ENCODE measurements around the gene ELFN1. TPM values are rescaled to one million over a fixed set of nuclear protein-coding genes. Genes with fewer than 3 reads are reported as not detected.
"Not testable (repeated sequence)": the region's sequence is repeated elsewhere in the genome, so short reads cannot be mapped to it uniquely, and the experiment has no call there.

The ELFN1 gene
- total RNA-seq, 1 donor from 2014 or later, result 2.4 TPM

- intact Hi-C loops (cut with DNase I), result no loop called here
- ATAC-seq (no peak), DNase-seq (ENCODE audit: low spot score) (no peak)
Observed at GRCh38 chr7:1716263-1717094, 46.4 kb downstream of the ELFN1 start.

GRCh38 chr7:1717095-1717483 lies 47.0 kb downstream of the ELFN1 start:
- DNase-seq (ENCODE audit: low spot score) (no peak), ATAC-seq (no peak)
- intact Hi-C loops (cut with DNase I), result no loop called here

- intact Hi-C loops (cut with DNase I), result no loop called here
- ATAC-seq (no peak), DNase-seq (ENCODE audit: low spot score) (no peak)
Observed at GRCh38 chr7:1717903-1718676, 48.0 kb downstream of the ELFN1 start.

GRCh38 chr7:1718850-1719249 lies 48.8 kb downstream of the ELFN1 start:
- DNase-seq (ENCODE audit: low spot score); intact Hi-C loops (cut with DNase I); ATAC-seq: not testable (repeated sequence)

- ATAC-seq; intact Hi-C loops (cut with DNase I); DNase-seq (ENCODE audit: low spot score): not testable (repeated sequence)
Observed at GRCh38 chr7:1719256-1719655, 49.2 kb downstream of the ELFN1 start.

GRCh38 chr7:1719913-1720312 lies 49.8 kb downstream of the ELFN1 start:
- intact Hi-C loops (cut with DNase I), result no loop called here
- ATAC-seq (no peak), DNase-seq (ENCODE audit: low spot score) (no peak)

GRCh38 chr7:1720326-1720725 lies 50.2 kb downstream of the ELFN1 start:
- ATAC-seq, result no peak
- DNase-seq (ENCODE audit: low spot score), result no peak
- intact Hi-C loops (cut with DNase I), result no loop called here

- DNase-seq (ENCODE audit: low spot score) (no peak), ATAC-seq (no peak)
- intact Hi-C loops (cut with DNase I), result no loop called here
Observed at GRCh38 chr7:1721047-1721690, 51.1 kb downstream of the ELFN1 start.

- ATAC-seq, result no peak
Observed at GRCh38 chr7:1723254-1723653, 53.2 kb downstream of the ELFN1 start.

GRCh38 chr7:1724118-1724910 lies 54.2 kb downstream of the ELFN1 start:
- DNase-seq (ENCODE audit: low spot score) (no peak), ATAC-seq (no peak)
- intact Hi-C loops (cut with DNase I), result no loop called here

More at GRCh38 chr7:1723254-1723653, 53.2 kb downstream of the ELFN1 start:
- no peak for DNase-seq (ENCODE audit: low spot score)
- intact Hi-C loops (cut with DNase I), result no loop called here

- intact Hi-C loops (cut with DNase I), result no loop called here
- DNase-seq (ENCODE audit: low spot score) (no peak), ATAC-seq (peak; percentile 41)
Observed at GRCh38 chr7:1725199-1725690, 55.2 kb downstream of the ELFN1 start.

GRCh38 chr7:1725766-1726630 lies 55.9 kb downstream of the ELFN1 start:
- DNase-seq (ENCODE audit: low spot score) (no peak), ATAC-seq (no peak)

GRCh38 chr7:1727079-1727478 lies 57.0 kb downstream of the ELFN1 start:
- ATAC-seq (no peak), DNase-seq (ENCODE audit: low spot score) (no peak)
- intact Hi-C loops (cut with DNase I), result no loop called here

More at GRCh38 chr7:1725766-1726630, 55.9 kb downstream of the ELFN1 start:
- intact Hi-C loops (cut with DNase I), result no loop called here

GRCh38 chr7:1727812-1728570 lies 57.9 kb downstream of the ELFN1 start:
- no peak for ATAC-seq
- intact Hi-C loops (cut with DNase I), result no loop called here
- DNase-seq (ENCODE audit: low spot score), result no peak

GRCh38 chr7:1729183-1729582 lies 59.1 kb downstream of the ELFN1 start:
- ATAC-seq (no peak), DNase-seq (ENCODE audit: low spot score) (no peak)
- intact Hi-C loops (cut with DNase I), result no loop called here

GRCh38 chr7:1729773-1730172 lies 59.7 kb downstream of the ELFN1 start:
- intact Hi-C loops (cut with DNase I), result no loop called here
- no peak for DNase-seq (ENCODE audit: low spot score)
- no peak for ATAC-seq

- DNase-seq (ENCODE audit: low spot score), result no peak
- intact Hi-C loops (cut with DNase I), result no loop called here
- ATAC-seq, result no peak
Observed at GRCh38 chr7:1732072-1732471, 62.0 kb downstream of the ELFN1 start.

Measured in sciatic nerve (tissue), 2 donors.